ENCODE results near the gene SHKBP1. TPM values are rescaled to one million over a fixed set of nuclear protein-coding genes. Genes with fewer than 3 reads are reported as not detected.

Gene SHKBP1
- total RNA-seq, 1 donor from 2014 or later: 56.3 TPM

GRCh38 chr19:40588926-40589569, 12.4 kb downstream of the SHKBP1 start:
- H2AFZ ChIP-seq (ENCODE audit: low read depth, low read length): no peak overlapping the region
- no peak overlapping the region for H3K27ac Mint-ChIP-seq (ENCODE audit: unreplicated experiment)
- no peaks in the 10 kb centered on the region for H4K20me1 ChIP-seq (ENCODE audit: insufficient read depth, low read length)
- no peak overlapping the region for H3K4me3 Mint-ChIP-seq (ENCODE audit: unreplicated experiment)
- no peaks in the 10 kb centered on the region for H3K36me3 ChIP-seq (ENCODE audit: insufficient read depth, low read length)
- H3K9me3 ChIP-seq (ENCODE audit: insufficient read depth, low read depth, low read length): no peaks in the 10 kb centered on the region
- FAIRE-seq: no peak
- peaks cover 31% of the 10 kb centered on the region for H3K36me3 Mint-ChIP-seq (ENCODE audit: low read depth, unreplicated experiment)
- no peak for DNase-seq (ENCODE audit: low read depth)
- TF ChIP-seq CTCF (IDR thresholded peaks at IDR 0.05; ENCODE audit: insufficient read depth, low read depth, low read length) (no peak), EZH2 (IDR thresholded peaks at IDR 0.05; ENCODE audit: insufficient read depth, low read length) (no peak)
- no peaks in the 10 kb centered on the region for H3K9me3 Mint-ChIP-seq (ENCODE audit: unreplicated experiment)
- peak overlapping the region; percentile 4 for H3K4me2 ChIP-seq (ENCODE audit: low read length)
- no peaks in the 10 kb centered on the region for H3K27me3 Mint-ChIP-seq (ENCODE audit: low read depth, unreplicated experiment)
- H3K4me3 ChIP-seq (ENCODE audit: insufficient read depth, low read depth, low read length): no peak overlapping the region
- no peaks in the 10 kb centered on the region for H3K27me3 ChIP-seq (ENCODE audit: insufficient read depth, low read length)
- H3K79me2 ChIP-seq (ENCODE audit: insufficient read depth, low read length): no peaks in the 10 kb centered on the region
- H3K4me1 Mint-ChIP-seq (ENCODE audit: low read depth, unreplicated experiment): peaks cover 10% of the 10 kb centered on the region
- peaks cover 22% of the 10 kb centered on the region for H3K4me1 ChIP-seq (ENCODE audit: insufficient read depth, low read length)
- H3K27ac ChIP-seq (ENCODE audit: low read depth, low read length): no peak overlapping the region
- H3K9ac ChIP-seq (ENCODE audit: low read length): no peak overlapping the region

GRCh38 chr19:40589591-40590429, 13.1 kb downstream of the SHKBP1 start:
- Mint-ChIP-seq H3K27me3 (ENCODE audit: low read depth, unreplicated experiment) (no peaks in the 10 kb centered on the region), H3K4me1 (ENCODE audit: low read depth, unreplicated experiment) (peaks cover 18% of the 10 kb centered on the region)

More at GRCh38 chr19:40589591-40590429, 13.1 kb downstream of the SHKBP1 start:
- Histone ChIP-seq H3K36me3 (ENCODE audit: insufficient read depth, low read length) (no peaks in the 10 kb centered on the region), H2AFZ (ENCODE audit: low read depth, low read length) (no peak overlapping the region), H3K4me3 (ENCODE audit: insufficient read depth, low read depth, low read length) (no peak overlapping the region), H3K27ac (ENCODE audit: low read depth, low read length) (no peak overlapping the region), H3K9ac (ENCODE audit: low read length) (no peak overlapping the region), H4K20me1 (ENCODE audit: insufficient read depth, low read length) (no peaks in the 10 kb centered on the region), H3K4me1 (ENCODE audit: insufficient read depth, low read length) (peaks cover 26% of the 10 kb centered on the region), H3K9me3 (ENCODE audit: insufficient read depth, low read depth, low read length) (no peaks in the 10 kb centered on the region), H3K27me3 (ENCODE audit: insufficient read depth, low read length) (no peaks in the 10 kb centered on the region), H3K79me2 (ENCODE audit: insufficient read depth, low read length) (no peaks in the 10 kb centered on the region), H3K4me2 (ENCODE audit: low read length) (no peak overlapping the region)
- DNase-seq (ENCODE audit: low read depth) (no peak), FAIRE-seq (no peak)
- Mint-ChIP-seq H3K27ac (ENCODE audit: unreplicated experiment) (no peak overlapping the region), H3K9me3 (ENCODE audit: unreplicated experiment) (no peaks in the 10 kb centered on the region), H3K36me3 (ENCODE audit: low read depth, unreplicated experiment) (peaks cover 25% of the 10 kb centered on the region), H3K4me3 (ENCODE audit: unreplicated experiment) (no peak overlapping the region)
- no peak for TF ChIP-seq EZH2 (IDR thresholded peaks at IDR 0.05; ENCODE audit: insufficient read depth, low read length)
- TF ChIP-seq CTCF (IDR thresholded peaks at IDR 0.05; ENCODE audit: insufficient read depth, low read depth, low read length): no peak

All from astrocyte (in vitro differentiated cells and primary cell).